K562 (cell line): ENCODE measurements around the gene ABHD17C. TPM values are rescaled to one million over a fixed set of nuclear protein-coding genes. Genes with fewer than 3 reads are reported as not detected.

ENCODE experiments used
- ATAC-seq: fragments of 200-7000 bp; cut with Tn5 transposase; 3 replicates; pipeline ENCODE4 v1.9.1; 2020; ENCODE audit warnings: moderate library complexity
- BruUV-seq: library from RNA; stranded (reverse); fragments of 400-500 nt; replicated peaks from 2 replicates; lab custom pipeline; 2021; lab: Mats Ljungman, UMichigan
- CTCF ChIA-PET: fragments of 300-600 bp; formaldehyde crosslinking; extraction: SDS; loops from one replicate; lab custom pipeline; 2021; ENCODE audit warnings: low intra/inter-chr PET ratio; lab: Yijun Ruan, JAX
- POLR2A ChIA-PET: fragments of 300-600, 350-650 bp; sonication (Branson Sonifier 250); formaldehyde crosslinking; extraction: SDS; loops from one replicate; lab custom pipeline; 2021; ENCODE audit warnings: antibody characterized with exemption, inconsistent platforms; lab: Yijun Ruan, JAX
- DNase-seq, 4 experiments: peaks; one replicate each; pipeline versions ENCODE4 v3.0.0 to v3.0.0-alpha.2; 2011 to 2018; ENCODE audit warnings: low spot score in 3 of 4, mixed read lengths in 3 of 4; ENCODE audit errors: extremely low read depth in 1 of 4
- FAIRE-seq: peaks from 2 replicates; lab custom pipeline; 2011; peaks lifted over from hg19 to GRCh38; lab: Jason Lieb, UNC
- H2AFZ ChIP-seq: 2 replicates; pipeline ENCODE4 v1.6.0; 2011; ENCODE audit warnings: low read depth, low read length, control low read depth, inconsistent platforms
- H3K27ac ChIP-seq: fragments of 200-600 bp; 3 replicates; pipeline ENCODE4 v1.8.0; 2011; ENCODE audit warnings: low read depth, mild to moderate bottlenecking, control low read depth, inconsistent platforms, low read length, moderate library complexity, mixed read lengths; ENCODE audit errors: extremely low read depth
- H3K27me3 ChIP-seq, 2 experiments: fragments of 300-600 bp in 1 of 2; 2 replicates in 1 of 2; 3 replicates in 1 of 2; pipeline versions ENCODE4 v1.6.0 to v1.8.0; 2011; ENCODE audit warnings: inconsistent platforms in 2 of 2, low read length in 2 of 2, mild to moderate bottlenecking in 1 of 2, mixed read lengths in 1 of 2, moderate library complexity in 1 of 2; ENCODE audit not compliant: control insufficient read depth in 2 of 2, insufficient read depth in 2 of 2
- H3K36me3 ChIP-seq: fragments of 300-600 bp; 3 replicates; pipeline ENCODE4 v1.8.0; 2011; ENCODE audit warnings: mild to moderate bottlenecking, low read length, inconsistent platforms; ENCODE audit not compliant: control insufficient read depth, insufficient read depth
- H3K4me1 ChIP-seq, 2 experiments: fragments of 200-600 bp in 1 of 2; replicated peaks in 1 of 2; 2 replicates in 1 of 2; 3 replicates in 1 of 2; pipeline versions ENCODE4 v1.5.1 to v1.8.0; 2011; ENCODE audit warnings: inconsistent platforms in 2 of 2, low read length in 2 of 2, mild to moderate bottlenecking in 1 of 2, mixed read lengths in 1 of 2, moderate library complexity in 1 of 2; ENCODE audit not compliant: control insufficient read depth in 2 of 2, insufficient read depth in 2 of 2
- H3K4me2 ChIP-seq: 2 replicates; pipeline ENCODE4 v1.6.1; 2011; ENCODE audit warnings: low read length, control low read depth, inconsistent platforms, mixed read lengths; ENCODE audit not compliant: insufficient read depth
- H3K4me3 ChIP-seq: fragments of 200-600 bp; sonication (generic), shearing (Covaris generic); 2 replicates; pipeline ENCODE4 v1.5.1; 2016; ENCODE audit warnings: control low read depth, inconsistent platforms
- H3K79me2 ChIP-seq: fragments of 200-600 bp; 3 replicates; pipeline ENCODE4 v1.8.0; 2011; ENCODE audit warnings: low read length, inconsistent platforms; ENCODE audit not compliant: control insufficient read depth, insufficient read depth
- H3K9ac ChIP-seq, 2 experiments: 2 replicates each; pipeline versions ENCODE4 v1.6.0 to v1.6.1; 2011; ENCODE audit warnings: low read depth in 2 of 2, low read length in 2 of 2, control low read depth in 1 of 2, inconsistent platforms in 1 of 2, mild to moderate bottlenecking in 1 of 2, mixed read lengths in 1 of 2; ENCODE audit not compliant: insufficient read depth in 1 of 2
- H3K9me1 ChIP-seq: one replicate; pipeline ENCODE4 v1.6.0; 2011; ENCODE audit warnings: inconsistent platforms, mild to moderate bottlenecking, low read length, moderate library complexity; ENCODE audit not compliant: control insufficient read depth, insufficient read depth
- H3K9me3 ChIP-seq: replicated peaks from 2 replicates; pipeline ENCODE4 v1.5.1; 2011; ENCODE audit warnings: low read depth, low read length, inconsistent platforms; ENCODE audit not compliant: control insufficient read depth, insufficient read depth
- H4K20me1 ChIP-seq: replicated peaks from 2 replicates; pipeline ENCODE4 v1.6.1; 2011; ENCODE audit warnings: low read length, inconsistent platforms, mixed read lengths; ENCODE audit not compliant: control insufficient read depth, insufficient read depth
- E2F8 ChIP-seq: fragments of 450-650 bp; IDR thresholded peaks from 2 replicates; pipeline ENCODE4 v1.7.1; 2018; ENCODE audit warnings: mild to moderate bottlenecking, low read depth; ENCODE audit not compliant: partially characterized antibody
- FIP1L1 ChIP-seq: fragments of 200-400 bp; formaldehyde crosslinking; IDR thresholded peaks from 2 replicates; pipeline ENCODE4 v1.6.1; 2018; ENCODE audit warnings: mild to moderate bottlenecking, low read depth, low read length; ENCODE audit not compliant: poor library complexity, severe bottlenecking
- HMG20B ChIP-seq: fragments of 250-450 bp; sonication (Bioruptor Pico); IDR thresholded peaks from 2 replicates; pipeline ENCODE4 v1.5.0; 2021; ENCODE audit warnings: mild to moderate bottlenecking
- HMGN3 ChIP-seq: IDR thresholded peaks from 2 replicates; pipeline ENCODE4 v1.6.1; 2011; ENCODE audit warnings: borderline replicate concordance, low read depth, mild to moderate bottlenecking, mixed read lengths, low read length; ENCODE audit not compliant: insufficient read length; ENCODE audit errors: extremely low read depth
- MTF1 ChIP-seq: fragments of 250-450 bp; sonication (Bioruptor Pico); IDR thresholded peaks from 2 replicates; pipeline ENCODE4 v1.9.0; 2021; ENCODE audit warnings: moderate library complexity, mild to moderate bottlenecking, inconsistent platforms, borderline replicate concordance
- MYNN ChIP-seq, 2 experiments: sonication (generic); formaldehyde crosslinking in 1 of 2; IDR thresholded peaks; 2 replicates each; pipeline versions ENCODE4 v1.5.0 to v1.6.1; 2016 to 2020; ENCODE audit warnings: antibody characterized with exemption in 1 of 2, missing genetic modification reagents in 1 of 2
- NCOA6 ChIP-seq: fragments of 450-650 bp; IDR thresholded peaks from 2 replicates; pipeline ENCODE4 v1.6.1; 2017; ENCODE audit warnings: mild to moderate bottlenecking
- POLR2AphosphoS5 ChIP-seq: IDR thresholded peaks from 2 replicates; pipeline ENCODE4 v1.6.1; 2011; ENCODE audit warnings: mild to moderate bottlenecking, low read depth, low read length, moderate library complexity; ENCODE audit not compliant: control insufficient read depth, insufficient read depth
- RFX5 ChIP-seq: IDR thresholded peaks from 2 replicates; pipeline ENCODE4 v1.6.1; 2011; ENCODE audit warnings: low read depth, mild to moderate bottlenecking, improper control_type of control experiment, low read length
- TBL1XR1 ChIP-seq, 2 experiments: IDR thresholded peaks; 2 replicates each; pipeline ENCODE4 v1.6.1; 2012; ENCODE audit warnings: improper control_type of control experiment in 2 of 2, low read length in 2 of 2, mild to moderate bottlenecking in 1 of 2
- ZNF584 ChIP-seq: fragments of 200-800 bp; sonication (Bioruptor generic); IDR thresholded peaks from 2 replicates; pipeline ENCODE4 v1.6.1; 2016; ENCODE audit warnings: low read depth, mild to moderate bottlenecking, missing genetic modification characterization, missing compliant biosample characterization
- ZNF766 ChIP-seq: fragments of 200-800 bp; sonication (Bioruptor generic); conservative IDR thresholded peaks from 2 replicates; pipeline ENCODE4 v1.6.1; 2016; ENCODE audit warnings: missing genetic modification characterization, missing compliant biosample characterization
- in situ Hi-C: fragments of 300-500 bp; cut with MboI; formaldehyde crosslinking; loops from 4 replicates; pipeline ENCODE4 v1.15.0; 2018; ENCODE audit warnings: inconsistent platforms, mixed read lengths
- intact Hi-C: fragments of 100-400 bp; cut with micrococcal nuclease; formaldehyde crosslinking; loops from 2 replicates; pipeline ENCODE4 v1.14.2; 2022
- polyA plus RNA-seq, 8 experiments: library from polyadenylated mRNA; depleted of rRNA in 4 of 8; stranded (reverse) in 5 of 8; unstranded in 3 of 8; fragments of >200 nt; fragmentation: Nextera tagmentation in 2 of 8; fragmentation: Illumina TruSeq in 1 of 8; extraction: Ambion mirVana in 2 of 8; extraction: Trizol in 1 of 8; gene quantifications; 2 replicates each; pipeline versions ENCODE4 v1.2.1 to v1.2.3, GENCODE V29; 2011 to 2014; ENCODE audit warnings: inconsistent platforms in 1 of 8, missing spikeins in 1 of 8
- total RNA-seq, 7 experiments: library from RNA; depleted of rRNA in 6 of 7; stranded (reverse); fragments of >200 nt in 6 of 7; fragmentation: Illumina TruSeq in 2 of 7; extraction: Trizol in 2 of 7; gene quantifications; 2 replicates each; pipeline versions ENCODE4 v1.2.1 to v1.2.3, GENCODE V29; 2011 to 2021; ENCODE audit warnings: low replicate concordance in 1 of 7
- TF ChIP-seq, protein P1 (sequence below): fragments of 250-450 bp; sonication (Bioruptor Pico); IDR thresholded peaks from 2 replicates; pipeline ENCODE4 v1.8.0; 2021; ENCODE audit warnings: borderline replicate concordance, mild to moderate bottlenecking, moderate library complexity; ENCODE audit not compliant: poor library complexity, severe bottlenecking

The ABHD17C gene
- total and polyA plus RNA-seq, 9 of the 15 experiments (the other 6 are each of a cell fraction or from before 2014, with no cell fraction given) = 0.04 to 0.42 (median 0.19) TPM; not detected in 1

- TF ChIP-seq NCOA6 = no peak
- TF ChIP-seq HMG20B (CRISPR knock-in tag) = no peak
- no peak for TF ChIP-seq MTF1 (CRISPR knock-in tag)
These were observed 85.5 kb downstream of the ABHD17C start (continued) for GRCh38 chr15:80780416-80781221.

DNA sequence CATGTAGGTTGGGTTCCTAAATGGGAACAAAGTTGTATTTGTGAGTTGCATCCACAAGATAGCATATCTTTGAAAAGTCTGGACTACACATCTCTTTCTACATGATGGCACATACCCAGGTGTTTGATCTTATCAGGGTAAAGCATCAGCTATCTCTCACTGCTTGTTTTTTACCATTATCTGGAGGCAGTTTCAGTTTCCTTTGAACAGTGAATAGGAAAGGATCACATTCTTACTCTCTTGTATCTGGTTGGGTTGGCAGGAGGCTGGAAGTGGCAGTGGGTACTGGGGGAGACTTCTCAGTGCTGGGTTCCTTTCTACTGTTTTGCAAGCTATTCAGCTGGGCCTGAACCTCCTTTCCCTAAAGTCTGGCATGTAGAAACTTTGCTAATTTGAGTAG is 88.2 kb downstream of the ABHD17C start:
- ATAC-seq = no peak
- peaks cover 13 to 40% of the 10 kb centered on the region in 2 experiments; a peak in 4 of 5 replicates for H3K27me3 ChIP-seq
- H3K27ac ChIP-seq = no peak overlapping the region
- H4K20me1 ChIP-seq = peaks cover 9% of the 10 kb centered on the region
- H3K4me2 ChIP-seq = no peak overlapping the region
- DNase-seq = no peak
- BruUV-seq = no TSS peak
- no peak for TF ChIP-seq POLR2AphosphoS5
- no peak for TF ChIP-seq ZNF584
- no peak for TF ChIP-seq TBL1XR1 (IDR thresholded peaks at IDR 0.05; ENCODE audit: low read length in 2 of 2)
- no peak for TF ChIP-seq E2F8
- TF ChIP-seq MYNN (IDR thresholded peaks at IDR 0.05) = no peak
- no peak for TF ChIP-seq MYNN (CRISPR knock-in tag; IDR thresholded peaks at IDR 0.05)
- TF ChIP-seq HMGN3 = no peak
- no peak for TF ChIP-seq RFX5
- no peak for TF ChIP-seq FIP1L1
- no peak for TF ChIP-seq ZNF766 (CRISPR knock-in tag)
- TF ChIP-seq, protein P1, sequence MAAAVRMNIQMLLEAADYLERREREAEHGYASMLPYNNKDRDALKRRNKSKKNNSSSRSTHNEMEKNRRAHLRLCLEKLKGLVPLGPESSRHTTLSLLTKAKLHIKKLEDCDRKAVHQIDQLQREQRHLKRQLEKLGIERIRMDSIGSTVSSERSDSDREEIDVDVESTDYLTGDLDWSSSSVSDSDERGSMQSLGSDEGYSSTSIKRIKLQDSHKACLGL (CRISPR knock-in tag) = no peak
- H3K9me1 ChIP-seq = no peaks in the 10 kb centered on the region
- in situ Hi-C loops (no loop called here), intact Hi-C loops (no loop called here)
- CTCF ChIA-PET = interaction anchor here (0.6 kb wide), 1 partner anchor 771 kb away, joined by 3 read pairs; no protein-coding TSS in a partner anchor
- H3K79me2 ChIP-seq = no peaks in the 10 kb centered on the region
- H3K36me3 ChIP-seq = no peaks in the 10 kb centered on the region
- peaks cover 0 to 18% of the 10 kb centered on the region in 2 experiments; a peak in 2 of 5 replicates for H3K4me1 ChIP-seq
- H2AFZ ChIP-seq = no peak overlapping the region
- no peak for FAIRE-seq
- POLR2A ChIA-PET = interaction anchor here (1.6 kb wide), 1 partner anchor 16 kb away, joined by 4 read pairs; no protein-coding TSS in a partner anchor
- H3K9me3 ChIP-seq = no peaks in the 10 kb centered on the region
- no peak overlapping the region for H3K9ac ChIP-seq
- H3K4me3 ChIP-seq = no peak overlapping the region
